Vagina (tissue), 2 donors: ENCODE results near the gene EMILIN1.

Experiments used
- CTCF ChIP-seq, 3 experiments: fragments of 450-650 bp in 2 of 3; fragments of 200-600 bp in 1 of 3; sonication (generic) in 1 of 3; IDR thresholded peaks; one replicate each; pipeline ENCODE4 v1.5.1; 2017 to 2019; ENCODE audit warnings: antibody characterized with exemption in 3 of 3, mild to moderate bottlenecking in 2 of 3, moderate library complexity in 2 of 3
- POLR2A ChIP-seq, 2 donors: fragments of 450-650 bp; IDR thresholded peaks; one replicate each; pipeline ENCODE4 v1.6.1; 2017; ENCODE audit warnings: antibody characterized with exemption in 2 of 2, mild to moderate bottlenecking in 2 of 2, moderate library complexity in 2 of 2

GRCh38 chr2:27086724-27087593 is 8.5 kb downstream of the EMILIN1 start, which contains the start of gene KHK:
- TF ChIP-seq CTCF (IDR thresholded peaks at IDR 0.05) (no peak), POLR2A (IDR thresholded peaks at IDR 0.05) (no peak)
